Keratinocyte (primary cell): ENCODE results near the gene ADNP2. TPM values are rescaled to one million over a fixed set of nuclear protein-coding genes. Genes with fewer than 3 reads are reported as not detected.

Experiments used
- DNase-seq: peaks from one replicate; pipeline ENCODE4 v3.0.0-alpha.2; 2011; ENCODE audit warnings: low read depth, missing footprints, low spot score
- FAIRE-seq: peaks from 2 replicates; lab custom pipeline; 2011; peaks lifted over from hg19 to GRCh38; lab: Jason Lieb, UNC
- H2AFZ ChIP-seq: 2 replicates; pipeline ENCODE4 v1.6.0; 2012; ENCODE audit warnings: low read length, control low read depth, inconsistent platforms; ENCODE audit not compliant: control insufficient read depth
- H3K27ac ChIP-seq: 2 replicates; pipeline ENCODE4 v1.5.1; 2011; ENCODE audit warnings: low read length; ENCODE audit not compliant: control insufficient read depth, insufficient read depth
- H3K27me3 ChIP-seq: 3 replicates; pipeline ENCODE4 v1.6.0; 2011; ENCODE audit warnings: low read length; ENCODE audit not compliant: control insufficient read depth, insufficient read depth; ENCODE audit errors: extremely low read depth
- H3K36me3 ChIP-seq, 2 experiments: 2 replicates in 1 of 2; 3 replicates in 1 of 2; pipeline ENCODE4 v1.5.1; 2011; ENCODE audit warnings: low read length in 2 of 2, mild to moderate bottlenecking in 1 of 2; ENCODE audit not compliant: control insufficient read depth in 2 of 2, insufficient read depth in 2 of 2; ENCODE audit errors: extremely low read depth in 1 of 2
- H3K4me1 ChIP-seq: 3 replicates; pipeline ENCODE4 v1.5.1; 2011; ENCODE audit warnings: low read length; ENCODE audit not compliant: control insufficient read depth, insufficient read depth; ENCODE audit errors: extremely low read depth
- H3K4me2 ChIP-seq: 3 replicates; pipeline ENCODE4 v1.6.0; 2011; ENCODE audit warnings: low read depth, low read length; ENCODE audit not compliant: control insufficient read depth, insufficient read depth; ENCODE audit errors: extremely low read depth
- H3K4me3 ChIP-seq, 3 experiments: fragments of 200-600 bp in 1 of 3; sonication (generic) in 1 of 3; 2 replicates in 2 of 3; 3 replicates in 1 of 3; pipeline ENCODE4 v1.5.1; 2011 to 2016; ENCODE audit warnings: low read length in 3 of 3, mild to moderate bottlenecking in 3 of 3, control low read depth in 2 of 3, inconsistent platforms in 1 of 3, low read depth in 1 of 3, mixed read lengths in 1 of 3, mixed run types in 1 of 3, moderate library complexity in 1 of 3; ENCODE audit not compliant: control insufficient read depth in 2 of 3, insufficient read depth in 2 of 3; ENCODE audit errors: extremely low read depth in 1 of 3
- H3K79me2 ChIP-seq: 2 replicates; pipeline ENCODE4 v1.6.0; 2012; ENCODE audit warnings: low read length; ENCODE audit not compliant: control insufficient read depth, insufficient read depth
- H3K9ac ChIP-seq: 3 replicates; pipeline ENCODE4 v1.6.0; 2011; ENCODE audit warnings: low read length; ENCODE audit not compliant: control insufficient read depth, insufficient read depth; ENCODE audit errors: extremely low read depth
- H3K9me1 ChIP-seq: 3 replicates; pipeline ENCODE4 v1.6.0; 2011; ENCODE audit warnings: low read length; ENCODE audit not compliant: control insufficient read depth, insufficient read depth; ENCODE audit errors: extremely low read depth
- H3K9me3 ChIP-seq: 2 replicates; pipeline ENCODE4 v1.5.1; 2012; ENCODE audit warnings: low read depth, low read length; ENCODE audit not compliant: control insufficient read depth
- H4K20me1 ChIP-seq: 3 replicates; pipeline ENCODE4 v1.6.0; 2011; ENCODE audit warnings: low read length; ENCODE audit not compliant: control insufficient read depth, insufficient read depth; ENCODE audit errors: extremely low read depth
- CTCF ChIP-seq, 3 experiments: IDR thresholded peaks in 1 of 3; conservative IDR thresholded peaks in 1 of 3; optimal IDR thresholded peaks in 1 of 3; 2 replicates in 2 of 3; 3 replicates in 1 of 3; pipeline versions ENCODE3 to v1.5.1; 2011; ENCODE audit warnings: low read length in 3 of 3, mild to moderate bottlenecking in 3 of 3, moderate library complexity in 2 of 3, control low read depth in 1 of 3, inconsistent platforms in 1 of 3; ENCODE audit not compliant: insufficient read depth in 2 of 3; ENCODE audit errors: extremely low read depth in 1 of 3
- EZH2 ChIP-seq: IDR thresholded peaks from one replicate; pipeline ENCODE4 v1.6.1; 2012; ENCODE audit warnings: inconsistent platforms, mild to moderate bottlenecking, low read length, moderate library complexity
- dilution Hi-C: fragments of 300-500 bp; cut with MboI; formaldehyde crosslinking; loops from one replicate; pipeline ENCODE4 v1.7.0; 2020; ENCODE audit warnings: low sequenced_read_pairs; ENCODE audit not compliant: extremely low pct_ligation_motif_present
- polyA plus RNA-seq, 5 experiments: library from polyadenylated mRNA; depleted of rRNA in 3 of 5; stranded (reverse) in 3 of 5; stranded (forward) in 1 of 5; unstranded in 1 of 5; fragments of >200 nt; gene quantifications; 1 replicate in 1 of 5; 2 replicates in 3 of 5; 3 replicates in 1 of 5; pipeline versions ENCODE4 v1.2.1 to v1.2.3, GENCODE V29; 2011 to 2012; ENCODE audit warnings: missing spikeins in 2 of 5, low read depth in 1 of 5, low replicate concordance in 1 of 5

ADNP2 gene
- polyA plus RNA-seq, 1 donor (not counting 4 experiments of a cell fraction or from before 2014, with no cell fraction given): 11.3 TPM

GRCh38 chr18:80074697-80075096, 34.4 kb upstream of the ADNP2 start:
- no peak for FAIRE-seq

GRCh38 chr18:80075940-80076339, 33.1 kb upstream of the ADNP2 start:
- no peaks in the 10 kb centered on the region for H3K79me2 ChIP-seq
- no peak for DNase-seq
- H3K4me1 ChIP-seq: no peaks in the 10 kb centered on the region
- no peak for FAIRE-seq
- dilution Hi-C loops: no loop called here
- no peaks in the 10 kb centered on the region for H4K20me1 ChIP-seq
- no peak overlapping the region for H3K27ac ChIP-seq
- H3K9ac ChIP-seq: no peak overlapping the region
- no peak overlapping the region for H3K4me3 ChIP-seq
- no peaks in the 10 kb centered on the region for H3K9me1 ChIP-seq
- H3K4me2 ChIP-seq: no peak overlapping the region
- no peak for TF ChIP-seq CTCF (optimal IDR thresholded peaks at IDR 0.05 in 1 of 3, IDR thresholded peaks at IDR 0.05 in 1 of 3, conservative IDR thresholded peaks at IDR 0.05 in 1 of 3; ENCODE audit: extremely low read depth in 1 of 3, insufficient read depth in 2 of 3, low read length in 3 of 3)
- TF ChIP-seq EZH2: no peak
- no peaks in the 10 kb centered on the region for H3K9me3 ChIP-seq
- H3K27me3 ChIP-seq: no peaks in the 10 kb centered on the region
- H2AFZ ChIP-seq: no peak overlapping the region
- no peaks in the 10 kb centered on the region for H3K36me3 ChIP-seq

More at GRCh38 chr18:80074697-80075096, 34.4 kb upstream of the ADNP2 start:
- Histone ChIP-seq H3K36me3 (no peaks in the 10 kb centered on the region), H4K20me1 (no peaks in the 10 kb centered on the region), H2AFZ (no peak overlapping the region), H3K4me2 (no peak overlapping the region), H3K9ac (no peak overlapping the region), H3K9me1 (no peaks in the 10 kb centered on the region), H3K79me2 (no peaks in the 10 kb centered on the region), H3K4me3 (no peak overlapping the region), H3K27ac (no peak overlapping the region), H3K9me3 (no peaks in the 10 kb centered on the region), H3K4me1 (no peaks in the 10 kb centered on the region), H3K27me3 (no peaks in the 10 kb centered on the region)
- dilution Hi-C loops: no loop called here
- no peak for DNase-seq
- TF ChIP-seq CTCF (optimal IDR thresholded peaks at IDR 0.05 in 1 of 3, IDR thresholded peaks at IDR 0.05 in 1 of 3, conservative IDR thresholded peaks at IDR 0.05 in 1 of 3; ENCODE audit: extremely low read depth in 1 of 3, insufficient read depth in 2 of 3, low read length in 3 of 3) (no peak), EZH2 (no peak)
